Gastroesophageal sphincter (tissue), 3 donors: ENCODE data around the gene COX7A2.

Source experiments
- EP300 ChIP-seq: sonication (generic); formaldehyde crosslinking; IDR thresholded peaks from one replicate; pipeline ENCODE4 v1.6.1; 2017; ENCODE audit warnings: antibody characterized with exemption, mild to moderate bottlenecking
- POLR2A ChIP-seq, 2 donors: fragments of 450-650 bp; IDR thresholded peaks; one replicate each; pipeline ENCODE4 v1.6.1; 2017; ENCODE audit warnings: antibody characterized with exemption in 2 of 2, mild to moderate bottlenecking in 2 of 2, moderate library complexity in 1 of 2
- POLR2AphosphoS5 ChIP-seq: sonication (generic); formaldehyde crosslinking; IDR thresholded peaks from one replicate; pipeline ENCODE4 v1.6.1; 2017; ENCODE audit warnings: antibody characterized with exemption
- TF ChIP-seq, protein P1 (sequence below), 4 experiments: fragments of 200-600 bp in 2 of 4; fragments of 450-650 bp in 2 of 4; sonication (generic) in 1 of 4; IDR thresholded peaks; one replicate each; pipeline ENCODE4 v1.5.1; 2017 to 2019; ENCODE audit warnings: antibody characterized with exemption in 4 of 4, mild to moderate bottlenecking in 2 of 4, moderate library complexity in 2 of 4

DNA sequence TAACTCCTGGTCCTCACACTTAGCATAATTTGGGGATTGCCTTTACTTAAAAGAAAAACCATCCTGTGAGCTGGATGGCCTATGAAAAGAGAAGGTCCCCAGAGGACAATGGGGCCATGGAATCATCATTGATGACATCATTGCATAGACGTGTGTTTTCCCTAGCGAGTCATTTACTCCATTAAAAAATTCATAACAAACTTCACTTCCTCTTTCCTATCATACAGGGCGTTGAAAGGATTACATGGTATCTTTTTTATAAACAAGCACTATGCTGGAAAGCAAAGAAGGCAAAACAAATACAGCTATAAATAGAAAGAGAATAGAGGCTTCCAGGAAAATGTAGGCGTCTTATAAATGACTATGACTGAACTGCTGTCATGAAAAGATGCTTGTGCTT lies 26.4 kb downstream of the COX7A2 start:
- TF ChIP-seq, protein P1, sequence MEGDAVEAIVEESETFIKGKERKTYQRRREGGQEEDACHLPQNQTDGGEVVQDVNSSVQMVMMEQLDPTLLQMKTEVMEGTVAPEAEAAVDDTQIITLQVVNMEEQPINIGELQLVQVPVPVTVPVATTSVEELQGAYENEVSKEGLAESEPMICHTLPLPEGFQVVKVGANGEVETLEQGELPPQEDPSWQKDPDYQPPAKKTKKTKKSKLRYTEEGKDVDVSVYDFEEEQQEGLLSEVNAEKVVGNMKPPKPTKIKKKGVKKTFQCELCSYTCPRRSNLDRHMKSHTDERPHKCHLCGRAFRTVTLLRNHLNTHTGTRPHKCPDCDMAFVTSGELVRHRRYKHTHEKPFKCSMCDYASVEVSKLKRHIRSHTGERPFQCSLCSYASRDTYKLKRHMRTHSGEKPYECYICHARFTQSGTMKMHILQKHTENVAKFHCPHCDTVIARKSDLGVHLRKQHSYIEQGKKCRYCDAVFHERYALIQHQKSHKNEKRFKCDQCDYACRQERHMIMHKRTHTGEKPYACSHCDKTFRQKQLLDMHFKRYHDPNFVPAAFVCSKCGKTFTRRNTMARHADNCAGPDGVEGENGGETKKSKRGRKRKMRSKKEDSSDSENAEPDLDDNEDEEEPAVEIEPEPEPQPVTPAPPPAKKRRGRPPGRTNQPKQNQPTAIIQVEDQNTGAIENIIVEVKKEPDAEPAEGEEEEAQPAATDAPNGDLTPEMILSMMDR (IDR thresholded peaks at IDR 0.05) = no peak
- no peak for TF ChIP-seq POLR2AphosphoS5
- no peak for TF ChIP-seq POLR2A (IDR thresholded peaks at IDR 0.05)
- TF ChIP-seq EP300 = no peak
